HepG2 (cell line): ENCODE data around the gene ERF. TPM values are rescaled to one million over a fixed set of nuclear protein-coding genes. Genes with fewer than 3 reads are reported as not detected.
A peak's percentile ranks its signal among the peaks of the same experiment; 100 is the strongest.

Experiments
- ATF3 ChIP-seq: sonication (generic); formaldehyde crosslinking; IDR thresholded peaks from 2 replicates; pipeline ENCODE4 v1.4.0; 2020; ENCODE audit warnings: missing genetic modification reagents
- ATM ChIP-seq: fragments of 450-650 bp; IDR thresholded peaks from 2 replicates; pipeline ENCODE4 v1.7.1; 2017; ENCODE audit warnings: mild to moderate bottlenecking, borderline replicate concordance
- BATF2 ChIP-seq: sonication (generic); formaldehyde crosslinking; IDR thresholded peaks from 2 replicates; pipeline ENCODE4 v1.8.0; 2022; ENCODE audit warnings: mild to moderate bottlenecking, missing genetic modification reagents, moderate library complexity
- BRCA1 ChIP-seq: sonication (generic); formaldehyde crosslinking; IDR thresholded peaks from 2 replicates; pipeline ENCODE4 v1.4.0; 2020; ENCODE audit warnings: missing genetic modification reagents
- CERS6 ChIP-seq: sonication (generic); formaldehyde crosslinking; IDR thresholded peaks from 2 replicates; pipeline ENCODE4 v1.5.0; 2020; ENCODE audit warnings: missing genetic modification reagents
- DR1 ChIP-seq: sonication (generic); formaldehyde crosslinking; IDR thresholded peaks from 2 replicates; pipeline ENCODE4 v1.8.0; 2021; ENCODE audit warnings: mild to moderate bottlenecking, missing genetic modification reagents, inconsistent platforms
- ESRRA ChIP-seq: sonication (generic); formaldehyde crosslinking; IDR thresholded peaks from 2 replicates; pipeline ENCODE4 v1.5.1; 2020; ENCODE audit warnings: mild to moderate bottlenecking, low read depth, missing genetic modification reagents
- KDM4B ChIP-seq: sonication (generic); formaldehyde crosslinking; IDR thresholded peaks from 2 replicates; pipeline ENCODE4 v1.4.0; 2020; ENCODE audit warnings: missing genetic modification reagents
- MBNL3 ChIP-seq: fragments of 250-450 bp; sonication (Bioruptor Pico); conservative IDR thresholded peaks from 2 replicates; pipeline ENCODE4 v1.8.0; 2022; ENCODE audit warnings: mild to moderate bottlenecking, inconsistent platforms
- MLLT10 ChIP-seq: sonication (generic); formaldehyde crosslinking; IDR thresholded peaks from 2 replicates; pipeline ENCODE4 v1.4.0; 2020; ENCODE audit warnings: missing genetic modification reagents
- POGZ ChIP-seq: sonication (generic); formaldehyde crosslinking; IDR thresholded peaks from 2 replicates; pipeline ENCODE4 v1.4.0; 2020; ENCODE audit warnings: mild to moderate bottlenecking, missing genetic modification reagents
- RARG ChIP-seq: sonication (generic); formaldehyde crosslinking; IDR thresholded peaks from 2 replicates; pipeline ENCODE4 v1.4.0; 2020; ENCODE audit warnings: low read depth, mild to moderate bottlenecking, missing genetic modification reagents
- SSRP1 ChIP-seq: IDR thresholded peaks from 2 replicates; pipeline ENCODE4 v1.6.1; 2016; ENCODE audit warnings: control low read depth
- TCF12 ChIP-seq, 2 experiments: fragments of 450-650 bp in 1 of 2; sonication (generic) in 1 of 2; formaldehyde crosslinking in 1 of 2; IDR thresholded peaks; 2 replicates each; pipeline versions ENCODE4 v1.6.1 to v1.8.0; 2017 to 2022; ENCODE audit warnings: antibody characterized with exemption in 1 of 2, mild to moderate bottlenecking in 1 of 2, missing genetic modification reagents in 1 of 2, moderate library complexity in 1 of 2
- ZFP90 ChIP-seq: sonication (generic); formaldehyde crosslinking; IDR thresholded peaks from 2 replicates; pipeline ENCODE4 v1.8.0; 2022; ENCODE audit warnings: missing genetic modification reagents, mild to moderate bottlenecking, inconsistent platforms, borderline replicate concordance
- ZNF264 ChIP-seq: sonication (generic); formaldehyde crosslinking; IDR thresholded peaks from 2 replicates; pipeline ENCODE4 v1.4.0; 2020; ENCODE audit warnings: missing genetic modification reagents
- ZNF720 ChIP-seq: sonication (generic); formaldehyde crosslinking; IDR thresholded peaks from 2 replicates; pipeline ENCODE4 v1.4.0; 2020; ENCODE audit warnings: missing genetic modification reagents
- ZNF75D ChIP-seq: sonication (generic); formaldehyde crosslinking; IDR thresholded peaks from 2 replicates; pipeline ENCODE4 v1.8.1; 2023; ENCODE audit warnings: missing genetic modification reagents, mild to moderate bottlenecking, borderline replicate concordance
- ZNF782 ChIP-seq: sonication (generic); formaldehyde crosslinking; IDR thresholded peaks from 2 replicates; pipeline ENCODE4 v1.4.0; 2020; ENCODE audit warnings: missing genetic modification reagents, mild to moderate bottlenecking, borderline replicate concordance
- ZNF879 ChIP-seq: sonication (generic); formaldehyde crosslinking; IDR thresholded peaks from 2 replicates; pipeline ENCODE4 v1.8.1; 2023; ENCODE audit warnings: missing genetic modification reagents
- polyA plus RNA-seq, 8 experiments: library from polyadenylated mRNA; depleted of rRNA in 3 of 8; stranded (reverse) in 7 of 8; unstranded in 1 of 8; fragments of >200 nt; fragmentation: Illumina TruSeq in 4 of 8; extraction: Trizol in 4 of 8; gene quantifications; 2 replicates each; pipeline versions ENCODE4 v1.2.1 to v1.2.3, GENCODE V29; 2011 to 2016; ENCODE audit warnings: low read depth in 4 of 8, missing spikeins in 1 of 8, mixed read lengths in 1 of 8; ENCODE audit not compliant: insufficient read depth in 1 of 8
- total RNA-seq, 5 experiments: library from RNA; depleted of rRNA; stranded (reverse); fragments of >200 nt; fragmentation: Illumina TruSeq; extraction: Trizol; gene quantifications; 2 replicates each; pipeline ENCODE4 v1.2.3, GENCODE V29; 2016; ENCODE audit warnings: low read depth in 1 of 5
- TF ChIP-seq, protein P1 (sequence below): sonication (generic); formaldehyde crosslinking; IDR thresholded peaks from 2 replicates; pipeline ENCODE4 v1.4.0; 2020; ENCODE audit warnings: mild to moderate bottlenecking, missing genetic modification reagents, borderline replicate concordance
- TF ChIP-seq, protein P2 (sequence below): sonication (generic); formaldehyde crosslinking; IDR thresholded peaks from 2 replicates; pipeline ENCODE4 v1.5.1; 2020; ENCODE audit warnings: missing genetic modification reagents, mild to moderate bottlenecking, borderline replicate concordance

Gene ERF
- total and polyA plus RNA-seq, 2 of the 13 experiments (the other 11 are each of a cell fraction or from before 2014, with no cell fraction given), result 67.1 to 69.9 TPM

GRCh38 chr19:42246143-42246921, 8.6 kb downstream of the ERF start (continued):
- TF ChIP-seq, protein P1, sequence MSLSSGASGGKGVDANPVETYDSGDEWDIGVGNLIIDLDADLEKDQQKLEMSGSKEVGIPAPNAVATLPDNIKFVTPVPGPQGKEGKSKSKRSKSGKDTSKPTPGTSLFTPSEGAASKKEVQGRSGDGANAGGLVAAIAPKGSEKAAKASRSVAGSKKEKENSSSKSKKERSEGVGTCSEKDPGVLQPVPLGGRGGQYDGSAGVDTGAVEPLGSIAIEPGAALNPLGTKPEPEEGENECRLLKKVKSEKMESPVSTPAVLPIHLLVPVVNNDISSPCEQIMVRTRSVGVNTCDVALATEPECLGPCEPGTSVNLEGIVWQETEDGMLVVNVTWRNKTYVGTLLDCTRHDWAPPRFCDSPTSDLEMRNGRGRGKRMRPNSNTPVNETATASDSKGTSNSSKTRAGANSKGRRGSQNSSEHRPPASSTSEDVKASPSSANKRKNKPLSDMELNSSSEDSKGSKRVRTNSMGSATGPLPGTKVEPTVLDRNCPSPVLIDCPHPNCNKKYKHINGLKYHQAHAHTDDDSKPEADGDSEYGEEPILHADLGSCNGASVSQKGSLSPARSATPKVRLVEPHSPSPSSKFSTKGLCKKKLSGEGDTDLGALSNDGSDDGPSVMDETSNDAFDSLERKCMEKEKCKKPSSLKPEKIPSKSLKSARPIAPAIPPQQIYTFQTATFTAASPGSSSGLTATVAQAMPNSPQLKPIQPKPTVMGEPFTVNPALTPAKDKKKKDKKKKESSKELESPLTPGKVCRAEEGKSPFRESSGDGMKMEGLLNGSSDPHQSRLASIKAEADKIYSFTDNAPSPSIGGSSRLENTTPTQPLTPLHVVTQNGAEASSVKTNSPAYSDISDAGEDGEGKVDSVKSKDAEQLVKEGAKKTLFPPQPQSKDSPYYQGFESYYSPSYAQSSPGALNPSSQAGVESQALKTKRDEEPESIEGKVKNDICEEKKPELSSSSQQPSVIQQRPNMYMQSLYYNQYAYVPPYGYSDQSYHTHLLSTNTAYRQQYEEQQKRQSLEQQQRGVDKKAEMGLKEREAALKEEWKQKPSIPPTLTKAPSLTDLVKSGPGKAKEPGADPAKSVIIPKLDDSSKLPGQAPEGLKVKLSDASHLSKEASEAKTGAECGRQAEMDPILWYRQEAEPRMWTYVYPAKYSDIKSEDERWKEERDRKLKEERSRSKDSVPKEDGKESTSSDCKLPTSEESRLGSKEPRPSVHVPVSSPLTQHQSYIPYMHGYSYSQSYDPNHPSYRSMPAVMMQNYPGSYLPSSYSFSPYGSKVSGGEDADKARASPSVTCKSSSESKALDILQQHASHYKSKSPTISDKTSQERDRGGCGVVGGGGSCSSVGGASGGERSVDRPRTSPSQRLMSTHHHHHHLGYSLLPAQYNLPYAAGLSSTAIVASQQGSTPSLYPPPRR (CRISPR knock-in tag), result no peak
- no peak for TF ChIP-seq ATM
- TF ChIP-seq ESRRA (CRISPR knock-in tag), result no peak
- no peak for TF ChIP-seq MLLT10
- TF ChIP-seq ZFP90 (CRISPR knock-in tag), result 0 out of 2 replicates have a peak, but pooled peaks have one; percentile 5
- TF ChIP-seq RARG, result no peak
- TF ChIP-seq ZNF75D (CRISPR knock-in tag), result no peak
- TF ChIP-seq POGZ (CRISPR knock-in tag), result no peak
- no peak for TF ChIP-seq BATF2
- no peak for TF ChIP-seq DR1
- TF ChIP-seq ZNF264 (CRISPR knock-in tag), result no peak
- TF ChIP-seq BRCA1 (CRISPR knock-in tag), result no peak
- TF ChIP-seq ZNF720, result no peak
- no peak for TF ChIP-seq CERS6 (CRISPR knock-in tag)
- TF ChIP-seq KDM4B (CRISPR knock-in tag), result no peak
- TF ChIP-seq ATF3 (CRISPR knock-in tag), result no peak
- no peak for TF ChIP-seq ZNF879
- no peak for TF ChIP-seq TCF12 (IDR thresholded peaks at IDR 0.05)
- TF ChIP-seq TCF12 (CRISPR knock-in tag; IDR thresholded peaks at IDR 0.05), result no peak
- no peak for TF ChIP-seq SSRP1 (CRISPR knock-in tag)
- TF ChIP-seq MBNL3 (CRISPR knock-in tag), result no peak
- TF ChIP-seq, protein P2, sequence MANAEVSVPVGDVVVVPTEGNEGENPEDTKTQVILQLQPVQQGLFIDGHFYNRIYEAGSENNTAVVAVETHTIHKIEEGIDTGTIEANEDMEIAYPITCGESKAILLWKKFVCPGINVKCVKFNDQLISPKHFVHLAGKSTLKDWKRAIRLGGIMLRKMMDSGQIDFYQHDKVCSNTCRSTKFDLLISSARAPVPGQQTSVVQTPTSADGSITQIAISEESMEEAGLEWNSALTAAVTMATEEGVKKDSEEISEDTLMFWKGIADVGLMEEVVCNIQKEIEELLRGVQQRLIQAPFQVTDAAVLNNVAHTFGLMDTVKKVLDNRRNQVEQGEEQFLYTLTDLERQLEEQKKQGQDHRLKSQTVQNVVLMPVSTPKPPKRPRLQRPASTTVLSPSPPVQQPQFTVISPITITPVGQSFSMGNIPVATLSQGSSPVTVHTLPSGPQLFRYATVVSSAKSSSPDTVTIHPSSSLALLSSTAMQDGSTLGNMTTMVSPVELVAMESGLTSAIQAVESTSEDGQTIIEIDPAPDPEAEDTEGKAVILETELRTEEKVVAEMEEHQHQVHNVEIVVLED, result no peak
- no peak for TF ChIP-seq ZNF782
